Heart right ventricle (tissue), 16 donors: ENCODE results near the gene METAP1. TPM values are rescaled to one million over a fixed set of nuclear protein-coding genes. Genes with fewer than 3 reads are reported as not detected.

Experiments
- ATAC-seq, 8 donors: fragments of 200-7000 bp; cut with Tn5 transposase; one replicate each; pipeline ENCODE4 v1.9.1; 2020; ENCODE audit warnings: mild to moderate bottlenecking in 8 of 8, moderate library complexity in 8 of 8, moderate number of reproducible peaks in 1 of 8
- DNase-seq, 2 donors: peaks; one replicate each; pipeline ENCODE4 v3.0.0-alpha.2; 2020
- H3K27ac ChIP-seq, 10 donors: fragments of 200-600 bp; sonication (generic) in 2 of 10; one replicate each; pipeline versions ENCODE4 v1.5.0 to v1.8.0; 2020 to 2022; ENCODE audit warnings: mild to moderate bottlenecking in 3 of 10
- H3K27me3 ChIP-seq, 7 donors: fragments of 200-600 bp; one replicate each; pipeline ENCODE4 v1.8.0; 2021 to 2022; ENCODE audit warnings: mild to moderate bottlenecking in 2 of 7
- H3K36me3 ChIP-seq, 9 donors: fragments of 200-600 bp; sonication (generic) in 1 of 9; one replicate each; pipeline versions ENCODE4 v1.5.0 to v1.8.0; 2020 to 2022; ENCODE audit warnings: mild to moderate bottlenecking in 2 of 9
- H3K4me1 ChIP-seq, 9 donors: fragments of 200-600 bp; sonication (generic) in 1 of 9; one replicate each; pipeline versions ENCODE4 v1.5.0 to v1.8.0; 2020 to 2022; ENCODE audit warnings: mild to moderate bottlenecking in 4 of 9
- H3K4me3 ChIP-seq, 10 donors: fragments of 200-600 bp; sonication (generic) in 2 of 10; one replicate each; pipeline versions ENCODE4 v1.5.0 to v1.8.0; 2020 to 2022; ENCODE audit warnings: mild to moderate bottlenecking in 7 of 10, moderate library complexity in 2 of 10
- H3K9me3 ChIP-seq, 11 donors: fragments of 200-600 bp in 10 of 11; sonication (generic) in 2 of 11; one replicate each; pipeline versions ENCODE4 v1.5.0 to v1.8.0; 2013 to 2022; ENCODE audit warnings: mild to moderate bottlenecking in 2 of 11, control low read depth in 1 of 11, moderate library complexity in 1 of 11
- CTCF ChIP-seq, 9 donors: fragments of 200-600 bp; sonication (generic) in 2 of 9; IDR thresholded peaks; one replicate each; pipeline versions ENCODE4 v1.5.0 to v1.8.0; 2021 to 2022; ENCODE audit warnings: antibody characterized with exemption in 9 of 9, mild to moderate bottlenecking in 5 of 9, moderate library complexity in 1 of 9
- WGBS, 2 donors: extraction: QIAGEN DNeasy Blood & Tissue Kit; methylation state at CpG; one replicate each; pipeline ENCODE4 v1.1.7; 2013; ENCODE audit warnings: inconsistent platforms in 1 of 2; 5-methylcytosine and 5-hydroxymethylcytosine counted together
- intact Hi-C, 10 donors: fragments of 100-400 bp; cut with DNase I; formaldehyde crosslinking; loops; one replicate each; pipeline versions ENCODE4 v1.11.1 to v1.14.2; 2022
- long read RNA-seq, 3 donors: library from polyadenylated mRNA; unstranded; transcript quantifications; one replicate each; pipeline ENCODE4 v2.0.0, GENCODE V29; 2020 to 2021
- polyA plus RNA-seq, 2 donors: library from polyadenylated mRNA; stranded (reverse); fragments of 200-250 nt; gene quantifications; one replicate each; pipeline ENCODE4 v1.2.3, GENCODE V29; 2013
- total RNA-seq, 10 donors: library from RNA; stranded (reverse); fragmentation: NEBNext Ultra II Directional in 3 of 10; extraction: Animal tissue kit (Norgen Biotek cat#: 25700) in 3 of 10; gene quantifications; one replicate each; pipeline versions ENCODE4 v1.2.1 to v1.2.4, GENCODE V29; 2021 to 2023
- donor health status: Arrhythmogenic right ventricular cardiomyopathy.
- donor health status: ischemic (EF 13 %, LVEDD 7.1; RV severe dilation, severe dysfunction).
- donor health status: healthy with polysubstance abuse.
- donor health status: DM: no; HTN: yes; CAD: no.
- donor health status: DM: no; HTN: no; CAD: no.
- donor health status: ischemic (EF 25% LVEDD 6.9; RV normal size, moderate dysfunction).
- donor health status: ischemic (EF 25% LVEDD 5.7; RV mildly dilated, moderate dysfunction).
- donor health status: healthy.
- donor health status: DM: yes; HTN: yes; CAD: no.
- donor health status: Ischemic cardiomyopathy.
- donor health status: ischemic (EF 35%, LVEDD 5.7; RV mildly dilated, moderate dysfunction).
- donor health status: nonischemic (EF 11% LVEDD 7.7; RV severe dilation, severe dysfunction).
- donor health status: DM: yes; HTN: yes; CAD: no.
- donor health status: PGD.
- donor health status: ischemic (EF 29% LVEDD 5.4; RV normal size, mild dysfunction).
- donor health status: nonischemic (EF 23%, LVEDD 6.1; RV moderate dilation, normal function).

METAP1 gene
- total RNA-seq = 10 to 100 TPM; 54.2 to 79.7 (median 60.9) TPM
- polyA plus RNA-seq = 10 to 100 TPM; 37.7 to 43.5 TPM
- long read RNA-seq, donor 1, transcript METAP1-201 (11 exons, 2,791 nt) = major isoform, 80 of 97 reads
- long read RNA-seq, donor 1, partial matches to known transcripts = 3 of 97 reads
- long read RNA-seq, donor 1, other reads (novel, unspliced or antisense) = 13 of 97 reads
- long read RNA-seq, donor 2, transcript METAP1-201 (11 exons, 2,791 nt) = major isoform, 65 of 91 reads
- long read RNA-seq, donor 2, partial matches to known transcripts = 4 of 91 reads
- long read RNA-seq, donor 2, other reads (novel, unspliced or antisense) = 22 of 91 reads
- long read RNA-seq, donor 3, transcript METAP1-201 (11 exons, 2,791 nt) = major isoform, 406 of 476 reads
- long read RNA-seq, donor 3, partial matches to known transcripts = 17 of 476 reads
- long read RNA-seq, donor 3, other reads (novel, unspliced or antisense) = 53 of 476 reads

GRCh38 chr4:98995183-98996055, at the start of gene METAP1:
TSS of gene METAP1 (plus strand) at chr4:98995721. CDS start at chr4:98995754, 33 bp downstream.
- H3K27ac ChIP-seq = peak within 1 kb of the TSS; percentile 86 to 95 (median 93)
- peak within 1 kb of the TSS; percentile 73 to 99 (median 96) for H3K4me3 ChIP-seq
- intact Hi-C loops = loop anchor here (1.0 to 10.0 kb wide), 13 partner anchors 57 to 567 kb away; partner anchors contain the start of genes EIF4E (in 4 of the 10), ADH5 (in 2 of the 10) and TRMT10A (in 1 of the 10)
- no peaks in the 10 kb centered on the region for H3K27me3 ChIP-seq
- no peaks in the 10 kb centered on the region for H3K36me3 ChIP-seq
- H3K9me3 ChIP-seq = peaks cover 0 to 4% (median 0%) of the 10 kb centered on the region in 11 donors
- peaks cover 0 to 28% (median 13%) of the 10 kb centered on the region in 9 donors for H3K4me1 ChIP-seq
- TF ChIP-seq CTCF (IDR thresholded peaks at IDR 0.05) = peak; percentile 5 to 80 (median 49)
- DNase-seq (peak; percentile 90 to 94), ATAC-seq (peak; percentile 94 to 98 (median 96))
- 0 to 1% methylated on average over 62 to 88 of the region's 94 CpGs for WGBS, 2 donors

- WGBS, 2 donors = 82 to 93% methylated on average over 1 of the region's 1 CpG
- no peak for TF ChIP-seq CTCF (IDR thresholded peaks at IDR 0.05)
- no peaks in the 10 kb centered on the region for H3K9me3 ChIP-seq
- H3K36me3 ChIP-seq = no peaks in the 10 kb centered on the region
- no peaks in the 10 kb centered on the region for H3K4me1 ChIP-seq
- intact Hi-C loops = loop anchor here in 1 of 10 donors (10.0 kb wide), 1 partner anchor 458 kb away; no protein-coding TSS in a partner anchor
- H3K27me3 ChIP-seq = no peaks in the 10 kb centered on the region
- ATAC-seq = no peak
- no peak overlapping the region for H3K4me3 ChIP-seq
- DNase-seq = no peak
- no peak overlapping the region for H3K27ac ChIP-seq
Observed at GRCh38 chr4:98946359-98946758, 49.2 kb upstream of the METAP1 start.

GRCh38 chr4:98950925-98951324, 44.6 kb upstream of the METAP1 start:
- no peak for TF ChIP-seq CTCF (IDR thresholded peaks at IDR 0.05)
- 75 to 82% methylated on average over 1 of the region's 1 CpG for WGBS, 2 donors
- ATAC-seq (no peak), DNase-seq (no peak)
- Histone ChIP-seq H3K36me3 (no peaks in the 10 kb centered on the region), H3K4me3 (no peak overlapping the region), H3K27me3 (no peaks in the 10 kb centered on the region), H3K9me3 (no peaks in the 10 kb centered on the region), H3K4me1 (no peaks in the 10 kb centered on the region), H3K27ac (no peak overlapping the region)
- intact Hi-C loops = no loop called here

- ATAC-seq = no peak
- intact Hi-C loops = no loop called here
- 89 to 91% methylated on average over 3 of the region's 3 CpGs for WGBS, 2 donors
- H3K9me3 ChIP-seq = no peaks in the 10 kb centered on the region
- no peak for DNase-seq
- no peaks in the 10 kb centered on the region for H3K27me3 ChIP-seq
- H3K36me3 ChIP-seq = no peaks in the 10 kb centered on the region
- TF ChIP-seq CTCF (IDR thresholded peaks at IDR 0.05) = no peak
- H3K4me1 ChIP-seq = no peaks in the 10 kb centered on the region
- H3K27ac ChIP-seq = no peak overlapping the region
- no peak overlapping the region for H3K4me3 ChIP-seq
Observed at GRCh38 chr4:98951710-98952109, 43.8 kb upstream of the METAP1 start.
